K562 (cell line): ENCODE measurements around the gene GABARAPL1. TPM values are rescaled to one million over a fixed set of nuclear protein-coding genes. Genes with fewer than 3 reads are reported as not detected.

ENCODE experiments used
- BACH1 ChIP-seq: fragments of 200-800 bp; sonication (Bioruptor generic); IDR thresholded peaks from 2 replicates; pipeline ENCODE4 v1.6.1; 2016; ENCODE audit warnings: missing genetic modification characterization, missing compliant biosample characterization
- CSDE1 ChIP-seq, 2 experiments: fragments of 450-650 bp; IDR thresholded peaks; 2 replicates each; pipeline ENCODE4 v1.6.1; 2016; ENCODE audit warnings: mild to moderate bottlenecking in 1 of 2
- GATAD2A ChIP-seq: fragments of 450-650 bp; IDR thresholded peaks from 2 replicates; pipeline ENCODE4 v1.6.1; 2017
- HDAC8 ChIP-seq: fragments of 450-650 bp; IDR thresholded peaks from 2 replicates; pipeline ENCODE4 v1.6.1; 2016; ENCODE audit warnings: mild to moderate bottlenecking, missing genetic modification characterization, moderate library complexity, missing compliant biosample characterization
- KHSRP ChIP-seq: fragments of 450-650 bp; IDR thresholded peaks from 2 replicates; pipeline ENCODE4 v1.6.1; 2017
- NEUROD1 ChIP-seq: fragments of 150-350 bp; IDR thresholded peaks from 2 replicates; pipeline ENCODE4 v1.6.1; 2014; ENCODE audit warnings: borderline replicate concordance, low read length, low read depth; ENCODE audit not compliant: partially characterized antibody
- SMC3 ChIP-seq: conservative IDR thresholded peaks from 2 replicates; pipeline ENCODE4 v1.6.1; 2011; ENCODE audit warnings: low read depth, low read length, improper control_type of control experiment; ENCODE audit not compliant: insufficient read depth
- SP1 ChIP-seq: sonication (generic); formaldehyde crosslinking; IDR thresholded peaks from 2 replicates; pipeline ENCODE4 v1.8.1; 2022; ENCODE audit warnings: mild to moderate bottlenecking, missing genetic modification reagents
- TRIM28 ChIP-seq: fragments of 450-650 bp; IDR thresholded peaks from 2 replicates; pipeline ENCODE4 v1.6.1; 2017
- ZBED1 ChIP-seq: IDR thresholded peaks from 2 replicates; pipeline ENCODE4 v1.6.1; 2014
- ZSCAN32 ChIP-seq: fragments of 450-650 bp; formaldehyde crosslinking; IDR thresholded peaks from 2 replicates; pipeline ENCODE4 v1.4.0; 2020; ENCODE audit warnings: mild to moderate bottlenecking, moderate library complexity
- polyA plus RNA-seq, 8 experiments: library from polyadenylated mRNA; depleted of rRNA in 4 of 8; stranded (reverse) in 5 of 8; unstranded in 3 of 8; fragments of >200 nt; fragmentation: Nextera tagmentation in 2 of 8; fragmentation: Illumina TruSeq in 1 of 8; extraction: Ambion mirVana in 2 of 8; extraction: Trizol in 1 of 8; gene quantifications; 2 replicates each; pipeline versions ENCODE4 v1.2.1 to v1.2.3, GENCODE V29; 2011 to 2014; ENCODE audit warnings: inconsistent platforms in 1 of 8, missing spikeins in 1 of 8
- total RNA-seq, 7 experiments: library from RNA; depleted of rRNA in 6 of 7; stranded (reverse); fragments of >200 nt in 6 of 7; fragmentation: Illumina TruSeq in 2 of 7; extraction: Trizol in 2 of 7; gene quantifications; 2 replicates each; pipeline versions ENCODE4 v1.2.1 to v1.2.3, GENCODE V29; 2011 to 2021; ENCODE audit warnings: low replicate concordance in 1 of 7
- TF ChIP-seq, protein P1 (sequence below): fragments of 450-650 bp; conservative IDR thresholded peaks from 2 replicates; pipeline ENCODE4 v1.6.1; 2016; ENCODE audit warnings: missing genetic modification characterization, low read depth, mild to moderate bottlenecking, missing compliant biosample characterization, moderate library complexity
- TF ChIP-seq, protein P2 (sequence below): fragments of 450-650 bp; IDR thresholded peaks from 2 replicates; pipeline ENCODE4 v1.6.1; 2018; ENCODE audit not compliant: partially characterized antibody
- TF ChIP-seq, protein P3 (sequence below), 2 experiments: fragments of 450-650 bp; IDR thresholded peaks; 2 replicates each; pipeline ENCODE4 v1.6.1; 2016; ENCODE audit warnings: mild to moderate bottlenecking in 2 of 2, borderline replicate concordance in 1 of 2, low read depth in 1 of 2, moderate library complexity in 1 of 2
- TF ChIP-seq, protein P4 (sequence below), 2 experiments: IDR thresholded peaks; 2 replicates each; pipeline ENCODE4 v1.6.1; 2011; ENCODE audit warnings: borderline replicate concordance in 1 of 2, control low read depth in 1 of 2, low read depth in 1 of 2, low read length in 1 of 2, mild to moderate bottlenecking in 1 of 2, mixed read lengths in 1 of 2, moderate library complexity in 1 of 2; ENCODE audit not compliant: insufficient read depth in 1 of 2, insufficient read length in 1 of 2, poor library complexity in 1 of 2, severe bottlenecking in 1 of 2; ENCODE audit errors: extremely low read depth in 1 of 2

The GABARAPL1 gene
- total and polyA plus RNA-seq, 9 of the 15 experiments (the other 6 are each of a cell fraction or from before 2014, with no cell fraction given), result 2.3 to 15.9 (median 11.3) TPM

DNA sequence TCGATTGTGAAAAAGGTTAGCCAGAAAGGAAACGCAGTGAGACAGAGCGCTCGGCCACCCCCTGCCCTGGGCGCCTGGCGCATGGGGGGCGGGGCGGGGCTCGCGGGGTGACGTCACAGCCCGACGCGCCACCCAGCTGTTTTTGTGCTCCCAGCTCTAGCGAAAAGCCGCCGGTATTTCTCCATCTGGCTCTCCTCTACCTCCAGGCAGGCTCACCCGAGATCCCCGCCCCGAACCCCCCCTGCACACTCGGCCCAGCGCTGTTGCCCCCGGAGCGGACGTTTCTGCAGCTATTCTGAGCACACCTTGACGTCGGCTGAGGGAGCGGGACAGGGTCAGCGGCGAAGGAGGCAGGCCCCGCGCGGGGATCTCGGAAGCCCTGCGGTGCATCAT is at the start of gene GABARAPL1 (continued):
- TF ChIP-seq, protein P1, sequence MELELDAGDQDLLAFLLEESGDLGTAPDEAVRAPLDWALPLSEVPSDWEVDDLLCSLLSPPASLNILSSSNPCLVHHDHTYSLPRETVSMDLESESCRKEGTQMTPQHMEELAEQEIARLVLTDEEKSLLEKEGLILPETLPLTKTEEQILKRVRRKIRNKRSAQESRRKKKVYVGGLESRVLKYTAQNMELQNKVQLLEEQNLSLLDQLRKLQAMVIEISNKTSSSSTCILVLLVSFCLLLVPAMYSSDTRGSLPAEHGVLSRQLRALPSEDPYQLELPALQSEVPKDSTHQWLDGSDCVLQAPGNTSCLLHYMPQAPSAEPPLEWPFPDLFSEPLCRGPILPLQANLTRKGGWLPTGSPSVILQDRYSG (tag), result no peak
- TF ChIP-seq GATAD2A (no peak), ZSCAN32 (CRISPR knock-in tag) (no peak), ZBED1 (no peak), BACH1 (tag) (no peak), HDAC8 (no peak), TRIM28 (no peak), SMC3 (no peak), NEUROD1 (no peak), CSDE1 (IDR thresholded peaks at IDR 0.05) (no peak), KHSRP (peak; percentile 63; the same call in 1 of the 2 replicates), SP1 (CRISPR knock-in tag) (peak; percentile 35; the same call in 1 of the 2 replicates)
- TF ChIP-seq, protein P2, sequence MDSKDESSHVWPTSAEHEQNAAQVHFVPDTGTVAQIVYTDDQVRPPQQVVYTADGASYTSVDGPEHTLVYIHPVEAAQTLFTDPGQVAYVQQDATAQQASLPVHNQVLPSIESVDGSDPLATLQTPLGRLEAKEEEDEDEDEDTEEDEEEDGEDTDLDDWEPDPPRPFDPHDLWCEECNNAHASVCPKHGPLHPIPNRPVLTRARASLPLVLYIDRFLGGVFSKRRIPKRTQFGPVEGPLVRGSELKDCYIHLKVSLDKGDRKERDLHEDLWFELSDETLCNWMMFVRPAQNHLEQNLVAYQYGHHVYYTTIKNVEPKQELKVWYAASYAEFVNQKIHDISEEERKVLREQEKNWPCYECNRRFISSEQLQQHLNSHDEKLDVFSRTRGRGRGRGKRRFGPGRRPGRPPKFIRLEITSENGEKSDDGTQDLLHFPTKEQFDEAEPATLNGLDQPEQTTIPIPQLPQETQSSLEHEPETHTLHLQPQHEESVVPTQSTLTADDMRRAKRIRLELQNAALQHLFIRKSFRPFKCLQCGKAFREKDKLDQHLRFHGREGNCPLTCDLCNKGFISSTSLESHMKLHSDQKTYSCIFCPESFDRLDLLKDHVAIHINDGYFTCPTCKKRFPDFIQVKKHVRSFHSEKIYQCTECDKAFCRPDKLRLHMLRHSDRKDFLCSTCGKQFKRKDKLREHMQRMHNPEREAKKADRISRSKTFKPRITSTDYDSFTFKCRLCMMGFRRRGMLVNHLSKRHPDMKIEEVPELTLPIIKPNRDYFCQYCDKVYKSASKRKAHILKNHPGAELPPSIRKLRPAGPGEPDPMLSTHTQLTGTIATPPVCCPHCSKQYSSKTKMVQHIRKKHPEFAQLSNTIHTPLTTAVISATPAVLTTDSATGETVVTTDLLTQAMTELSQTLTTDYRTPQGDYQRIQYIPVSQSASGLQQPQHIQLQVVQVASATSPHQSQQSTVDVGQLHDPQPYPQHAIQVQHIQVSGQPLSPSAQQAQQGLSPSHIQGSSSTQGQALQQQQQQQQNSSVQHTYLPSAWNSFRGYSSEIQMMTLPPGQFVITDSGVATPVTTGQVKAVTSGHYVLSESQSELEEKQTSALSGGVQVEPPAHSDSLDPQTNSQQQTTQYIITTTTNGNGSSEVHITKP, result peak; percentile 96
- TF ChIP-seq, protein P3, sequence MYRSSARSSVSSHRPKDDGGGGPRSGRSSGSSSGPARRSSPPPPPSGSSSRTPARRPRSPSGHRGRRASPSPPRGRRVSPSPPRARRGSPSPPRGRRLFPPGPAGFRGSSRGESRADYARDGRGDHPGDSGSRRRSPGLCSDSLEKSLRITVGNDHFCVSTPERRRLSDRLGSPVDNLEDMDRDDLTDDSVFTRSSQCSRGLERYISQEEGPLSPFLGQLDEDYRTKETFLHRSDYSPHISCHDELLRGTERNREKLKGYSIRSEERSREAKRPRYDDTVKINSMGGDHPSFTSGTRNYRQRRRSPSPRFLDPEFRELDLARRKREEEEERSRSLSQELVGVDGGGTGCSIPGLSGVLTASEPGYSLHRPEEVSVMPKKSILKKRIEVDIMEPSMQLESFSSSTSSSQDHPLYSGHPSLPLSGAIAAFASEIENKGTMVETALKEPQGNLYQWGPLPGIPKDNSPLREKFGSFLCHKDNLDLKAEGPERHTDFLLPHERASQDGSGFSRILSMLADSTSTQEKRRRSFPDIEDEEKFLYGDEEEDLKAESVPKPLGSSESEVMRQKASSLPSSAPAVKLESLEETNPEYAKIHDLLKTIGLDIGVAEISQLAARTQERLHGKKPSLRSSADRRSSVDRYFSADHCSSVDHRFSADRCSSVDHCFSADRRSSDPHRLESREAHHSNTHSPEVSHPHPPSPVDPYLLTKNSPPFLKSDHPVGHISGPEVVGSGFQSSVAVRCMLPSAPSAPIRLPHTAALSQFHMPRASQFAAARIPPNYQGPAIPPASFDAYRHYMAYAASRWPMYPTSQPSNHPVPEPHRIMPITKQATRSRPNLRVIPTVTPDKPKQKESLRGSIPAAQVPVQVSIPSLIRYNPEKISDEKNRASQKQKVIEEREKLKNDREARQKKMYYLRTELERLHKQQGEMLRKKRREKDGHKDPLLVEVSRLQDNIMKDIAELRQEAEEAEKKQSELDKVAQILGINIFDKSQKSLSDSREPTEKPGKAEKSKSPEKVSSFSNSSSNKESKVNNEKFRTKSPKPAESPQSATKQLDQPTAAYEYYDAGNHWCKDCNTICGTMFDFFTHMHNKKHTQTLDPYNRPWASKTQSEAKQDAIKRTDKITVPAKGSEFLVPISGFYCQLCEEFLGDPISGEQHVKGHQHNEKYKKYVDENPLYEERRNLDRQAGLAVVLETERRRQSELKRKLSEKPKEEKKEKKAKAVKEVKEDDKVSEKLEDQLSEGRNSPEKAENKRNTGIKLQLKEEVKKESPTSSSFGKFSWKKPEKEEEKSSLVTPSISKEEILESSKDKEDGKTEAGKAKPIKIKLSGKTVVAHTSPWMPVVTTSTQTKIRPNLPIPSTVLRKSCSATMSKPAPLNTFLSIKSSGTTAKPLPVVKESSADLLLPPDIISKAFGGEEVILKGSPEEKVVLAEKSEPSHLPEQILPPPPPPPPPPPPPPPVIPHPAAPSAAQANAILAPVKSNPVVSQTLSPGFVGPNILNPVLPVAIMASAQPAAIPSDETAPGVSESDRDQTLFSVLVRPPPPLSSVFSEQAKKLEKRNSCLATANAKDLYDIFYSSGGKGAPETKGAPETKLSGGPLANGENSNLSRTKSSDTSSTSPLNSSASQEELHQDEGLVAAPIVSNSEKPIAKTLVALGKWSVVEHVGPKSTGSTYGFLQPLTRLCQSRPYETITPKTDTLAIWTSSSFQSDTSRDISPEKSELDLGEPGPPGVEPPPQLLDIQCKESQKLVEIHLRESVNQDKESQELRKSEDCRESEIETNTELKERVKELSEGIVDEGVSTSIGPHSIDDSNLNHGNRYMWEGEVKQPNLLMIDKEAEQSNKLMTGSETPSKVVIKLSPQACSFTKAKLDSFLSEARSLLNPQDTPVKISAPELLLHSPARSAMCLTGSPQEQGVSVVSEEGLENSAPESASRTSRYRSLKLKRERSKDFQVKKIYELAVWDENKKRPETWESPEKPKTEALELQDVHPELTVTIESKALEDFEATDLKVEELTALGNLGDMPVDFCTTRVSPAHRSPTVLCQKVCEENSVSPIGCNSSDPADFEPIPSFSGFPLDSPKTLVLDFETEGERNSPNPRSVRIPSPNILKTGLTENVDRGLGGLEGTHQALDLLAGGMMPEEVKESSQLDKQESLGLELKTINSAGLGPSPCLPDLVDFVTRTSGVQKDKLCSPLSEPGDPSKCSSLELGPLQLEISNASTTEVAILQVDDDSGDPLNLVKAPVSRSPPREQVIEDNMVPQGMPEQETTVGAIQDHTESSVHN (IDR thresholded peaks at IDR 0.05; ENCODE audit: borderline replicate concordance in 1 of 2, low read depth in 1 of 2), result no peak
- TF ChIP-seq, protein P4, sequence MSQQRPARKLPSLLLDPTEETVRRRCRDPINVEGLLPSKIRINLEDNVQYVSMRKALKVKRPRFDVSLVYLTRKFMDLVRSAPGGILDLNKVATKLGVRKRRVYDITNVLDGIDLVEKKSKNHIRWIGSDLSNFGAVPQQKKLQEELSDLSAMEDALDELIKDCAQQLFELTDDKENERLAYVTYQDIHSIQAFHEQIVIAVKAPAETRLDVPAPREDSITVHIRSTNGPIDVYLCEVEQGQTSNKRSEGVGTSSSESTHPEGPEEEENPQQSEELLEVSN (IDR thresholded peaks at IDR 0.05; ENCODE audit: borderline replicate concordance in 1 of 2, extremely low read depth in 1 of 2, insufficient read depth in 1 of 2, insufficient read length in 1 of 2, low read depth in 1 of 2, low read length in 1 of 2, poor library complexity in 1 of 2, severe bottlenecking in 1 of 2), result peak in 1 of 2 experiments; percentile 20
